Measurements from ENCODE around the gene GLDC.
"Not testable (repeated sequence)": the region's sequence is repeated elsewhere in the genome, so short reads cannot be mapped to it uniquely, and the experiment has no call there.

The GLDC gene

DNA sequence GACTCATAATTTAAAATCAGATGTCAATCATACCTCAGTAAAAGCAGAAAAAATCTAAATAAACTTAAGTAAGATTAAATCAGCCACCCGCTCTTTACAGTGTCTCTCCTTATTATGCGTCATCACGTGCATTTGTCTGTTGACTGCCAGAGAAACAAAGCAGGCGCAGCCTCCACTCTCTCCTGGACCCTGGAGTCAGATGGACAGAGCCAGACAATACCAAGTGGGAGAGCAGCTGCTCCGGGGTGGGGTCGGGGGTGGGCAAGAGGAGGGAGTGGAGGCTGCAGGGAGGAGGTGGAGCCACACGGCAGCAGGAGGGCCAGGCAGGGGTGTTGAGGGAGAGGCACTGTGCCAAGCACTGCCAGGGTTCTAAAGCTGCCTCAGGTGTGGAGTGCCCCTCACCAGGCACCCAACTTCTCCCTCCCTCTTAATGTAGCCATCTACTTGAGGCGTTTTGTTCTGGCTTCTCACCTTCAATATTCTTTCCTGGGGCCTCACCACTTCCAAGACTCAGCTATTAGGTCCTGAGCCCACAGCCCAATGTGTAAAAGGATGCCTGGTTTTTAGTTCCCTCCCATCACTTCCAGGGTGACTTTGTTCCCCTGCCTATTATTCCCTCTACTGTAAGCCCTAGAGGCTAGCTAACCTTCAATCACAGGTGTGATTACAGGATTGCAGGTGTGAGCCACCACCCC, 96.3 kb downstream of the GLDC start:
- TF ChIP-seq CTCF (conservative IDR thresholded peaks at IDR 0.05; ENCODE audit: low read depth) = no peak
- H3K27ac ChIP-seq = no peak overlapping the region
- POLR2A ChIA-PET (ENCODE audit: low non-redundant PET) = no interaction called here
- DNase-seq (ENCODE audit: low spot score) = no peak
- CTCF ChIA-PET = no interaction called here

GRCh38 chr9:6545017-6545691, 100.4 kb downstream of the GLDC start:
- H3K27ac ChIP-seq = no peak overlapping the region
- POLR2A ChIA-PET (ENCODE audit: low non-redundant PET) = no interaction called here
- DNase-seq (ENCODE audit: low spot score) = no peak
- TF ChIP-seq CTCF (conservative IDR thresholded peaks at IDR 0.05; ENCODE audit: low read depth) = no peak
- CTCF ChIA-PET = interaction anchor here (0.7 to 0.8 kb wide), 2 partner anchors 32 to 100 kb away, joined by 3 to 4 read pairs; no protein-coding TSS in a partner anchor

DNA sequence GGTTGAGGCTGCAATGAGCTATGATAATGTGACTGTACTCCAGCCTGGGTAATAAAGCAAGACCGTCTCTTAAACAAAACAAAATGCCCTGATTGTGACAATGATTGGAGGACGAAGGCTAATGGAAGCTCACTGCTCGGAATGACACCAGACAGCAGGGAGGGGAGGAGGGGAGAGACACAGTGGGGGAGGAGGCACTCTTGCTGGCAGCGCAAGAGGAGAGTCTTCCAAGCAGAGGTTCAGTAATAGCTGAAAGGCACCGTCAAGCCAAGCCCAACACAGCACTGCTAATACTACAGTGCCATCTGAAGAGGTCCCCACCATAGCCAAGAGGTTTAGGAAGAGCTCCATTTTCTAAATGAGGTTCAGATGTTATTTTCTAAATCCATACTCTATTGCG, 102.3 kb downstream of the GLDC start:
- DNase-seq (ENCODE audit: low spot score) = no peak
- ChIA-PET POLR2A (ENCODE audit: low non-redundant PET) (no interaction called here), CTCF (no interaction called here)
- TF ChIP-seq CTCF (conservative IDR thresholded peaks at IDR 0.05; ENCODE audit: low read depth) = no peak
- H3K27ac ChIP-seq = no peak overlapping the region

GRCh38 chr9:6542617-6543016, 102.9 kb downstream of the GLDC start:
- DNase-seq (ENCODE audit: low spot score); POLR2A ChIA-PET (ENCODE audit: low non-redundant PET); H3K27ac ChIP-seq: not testable (repeated sequence)
- CTCF ChIA-PET = interaction anchor here (0.6 kb wide), 1 partner anchor 11 kb away, joined by 3 read pairs; no protein-coding TSS in a partner anchor

DNA sequence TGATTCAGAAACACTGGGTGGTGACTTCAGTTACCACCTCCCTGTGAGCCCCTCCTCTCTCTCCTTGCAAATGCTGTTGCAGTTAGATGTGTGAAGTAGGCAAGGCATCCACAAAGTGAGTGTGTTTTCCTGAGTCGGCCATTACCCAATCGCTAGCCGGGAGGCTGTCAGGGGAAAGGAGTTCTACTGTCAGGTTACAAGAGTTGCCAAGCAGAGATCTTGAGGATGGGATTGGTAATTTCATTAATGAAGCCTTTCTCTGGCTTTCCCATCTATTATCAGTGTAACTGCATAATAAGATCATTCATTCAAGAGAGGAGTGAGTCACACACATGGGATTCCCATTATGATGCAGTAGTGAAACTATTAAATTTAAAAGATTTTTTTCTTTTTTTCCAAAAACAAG, 106.9 kb downstream of the GLDC start:
- no peak for TF ChIP-seq CTCF (conservative IDR thresholded peaks at IDR 0.05; ENCODE audit: low read depth)
- no peak overlapping the region for H3K27ac ChIP-seq
- POLR2A ChIA-PET (ENCODE audit: low non-redundant PET) = no interaction called here
- CTCF ChIA-PET = no interaction called here
- no peak for DNase-seq (ENCODE audit: low spot score)

DNA sequence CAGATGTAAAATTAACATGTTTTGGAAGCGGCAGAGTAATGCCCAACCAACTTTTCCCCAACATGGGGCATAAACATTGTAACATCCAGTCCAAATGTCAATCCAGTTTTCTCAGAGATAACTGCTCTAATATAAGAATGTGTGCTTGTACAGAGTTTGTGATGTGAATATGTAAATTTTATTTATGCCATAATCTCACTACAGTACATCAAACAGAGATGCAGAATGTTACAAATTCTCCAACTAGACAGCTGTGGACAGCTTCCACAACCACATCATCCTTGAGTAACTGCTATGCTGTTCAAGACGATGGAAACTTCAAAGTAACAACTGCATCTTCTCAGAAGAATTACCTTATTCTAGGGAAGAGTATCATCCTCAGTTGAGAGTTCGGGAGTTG, 109.9 kb downstream of the GLDC start:
- no peak for DNase-seq (ENCODE audit: low spot score)
- POLR2A ChIA-PET (ENCODE audit: low non-redundant PET) = no interaction called here
- H3K27ac ChIP-seq = no peak overlapping the region
- CTCF ChIA-PET = no interaction called here
- TF ChIP-seq CTCF (conservative IDR thresholded peaks at IDR 0.05; ENCODE audit: low read depth) = no peak

Measured in RWPE1 (cell line).